ENCODE data around the gene ALG3. TPM values are rescaled to one million over a fixed set of nuclear protein-coding genes. Genes with fewer than 3 reads are reported as not detected.

The ALG3 gene
- total RNA-seq, 4 donors from 2014 or later = 45.8 to 63.9 (median 54.6) TPM

- WGBS, 2 donors = 88 to 92% methylated on average over 15 to 19 of the region's 22 CpGs
- Histone ChIP-seq H3K4me1 (no peaks in the 10 kb centered on the region), H3K27ac (no peak overlapping the region), H3K36me3 (no peaks in the 10 kb centered on the region), H3K4me3 (no peak overlapping the region), H3K27me3 (peaks cover 0 to 24% (median 0%) of the 10 kb centered on the region in 4 donors), H3K9me3 (no peaks in the 10 kb centered on the region)
- intact Hi-C loops (cut with DNase I) = no loop called here
- DNase-seq = no peak
- TF ChIP-seq POLR2A (IDR thresholded peaks at IDR 0.05) = no peak
- no peak for TF ChIP-seq CTCF (IDR thresholded peaks at IDR 0.05)
These were observed 42.4 kb upstream of the ALG3 start for GRCh38 chr3:184291044-184291737.

- no peaks in the 10 kb centered on the region for H3K9me3 ChIP-seq
- no peak overlapping the region for H3K4me3 ChIP-seq
- 75 to 100% methylated on average over 1 to 5 of the region's 10 CpGs for WGBS, 2 donors
- DNase-seq = no peak
- no peaks in the 10 kb centered on the region for H3K4me1 ChIP-seq
- TF ChIP-seq POLR2A (IDR thresholded peaks at IDR 0.05) (no peak), CTCF (IDR thresholded peaks at IDR 0.05) (no peak)
- H3K27ac ChIP-seq = no peak overlapping the region
- H3K27me3 ChIP-seq = peaks cover 0 to 24% (median 0%) of the 10 kb centered on the region in 4 donors
- no peaks in the 10 kb centered on the region for H3K36me3 ChIP-seq
- intact Hi-C loops (cut with DNase I) = no loop called here
These were observed 41.6 kb upstream of the ALG3 start for GRCh38 chr3:184290331-184290730.

- no peak for DNase-seq
- H3K4me1 ChIP-seq = no peaks in the 10 kb centered on the region
- peaks cover 0 to 24% (median 0%) of the 10 kb centered on the region in 4 donors for H3K27me3 ChIP-seq
- 6 to 9% methylated on average over 7 to 10 of the region's 10 CpGs for WGBS, 2 donors
- H3K4me3 ChIP-seq = no peak overlapping the region
- H3K9me3 ChIP-seq = no peaks in the 10 kb centered on the region
- H3K36me3 ChIP-seq = no peaks in the 10 kb centered on the region
- no peak for TF ChIP-seq POLR2A (IDR thresholded peaks at IDR 0.05)
- TF ChIP-seq CTCF (IDR thresholded peaks at IDR 0.05) = peak; percentile 25 to 63 (median 41)
- intact Hi-C loops (cut with DNase I) = loop anchor here (10.0 kb wide), 1 partner anchor 395 kb away; no protein-coding TSS in a partner anchor
- H3K27ac ChIP-seq = no peak overlapping the region
These were observed 40.7 kb upstream of the ALG3 start for GRCh38 chr3:184289426-184289938.

GRCh38 chr3:184284696-184285095 is 35.9 kb upstream of the ALG3 start:
- Histone ChIP-seq H3K27ac (no peak overlapping the region), H3K4me1 (no peaks in the 10 kb centered on the region), H3K4me3 (no peak overlapping the region), H3K9me3 (no peaks in the 10 kb centered on the region), H3K27me3 (peaks cover 0 to 19% (median 0%) of the 10 kb centered on the region in 4 donors), H3K36me3 (no peaks in the 10 kb centered on the region)
- WGBS, 2 donors = 9 to 27% methylated on average over 3 of the region's 4 CpGs
- DNase-seq = no peak
- TF ChIP-seq POLR2A (IDR thresholded peaks at IDR 0.05) (no peak), CTCF (IDR thresholded peaks at IDR 0.05) (peak in 1 of 6 experiments; percentile 37)
- intact Hi-C loops (cut with DNase I) = loop anchor here (10.0 kb wide), 1 partner anchor 390 kb away; no protein-coding TSS in a partner anchor

- Histone ChIP-seq H3K9me3 (no peaks in the 10 kb centered on the region), H3K27ac (no peak overlapping the region), H3K4me1 (no peaks in the 10 kb centered on the region), H3K36me3 (no peaks in the 10 kb centered on the region), H3K4me3 (no peak overlapping the region), H3K27me3 (peaks cover 0 to 12% (median 0%) of the 10 kb centered on the region in 4 donors)
- 95 to 96% methylated on average over 7 of the region's 8 CpGs for WGBS, 2 donors
- intact Hi-C loops (cut with DNase I) = loop anchor here (10.0 kb wide), 1 partner anchor 389 kb away; no protein-coding TSS in a partner anchor
- no peak for DNase-seq
- TF ChIP-seq CTCF (IDR thresholded peaks at IDR 0.05) (no peak), POLR2A (IDR thresholded peaks at IDR 0.05) (no peak)
These were observed 34.9 kb upstream of the ALG3 start for GRCh38 chr3:184283681-184284080.

All from esophagus squamous epithelium (tissue), 5 donors.